Measurements from ENCODE around the gene NEU4. TPM values are rescaled to one million over a fixed set of nuclear protein-coding genes. Genes with fewer than 3 reads are reported as not detected.
"Not testable (repeated sequence)": the region's sequence is repeated elsewhere in the genome, so short reads cannot be mapped to it uniquely, and the experiment has no call there.

Gene NEU4
- polyA plus RNA-seq, 1 experiment: not detected

GRCh38 chr2:241801611-241802420 is 7.2 kb upstream of the NEU4 start:
- POLR2A ChIA-PET: interaction anchor here (0.7 kb wide), 1 partner anchor 8 kb away, joined by 8 read pairs; no protein-coding TSS in a partner anchor
- Histone ChIP-seq H3K4me3 (ENCODE audit: low read depth, low read length) (no peak overlapping the region), H3K9me3 (ENCODE audit: control insufficient read depth, insufficient read depth, low read length) (peaks cover under 1% of the 10 kb centered on the region; the same call in 1 of the 2 replicates), H3K27ac (ENCODE audit: low read depth, low read length) (no peak overlapping the region), H3K27me3 (ENCODE audit: control insufficient read depth, insufficient read depth, low read length) (peaks cover 6% of the 10 kb centered on the region)
- CTCF ChIA-PET: no interaction called here
- no peak for TF ChIP-seq CTCF (IDR thresholded peaks at IDR 0.05; ENCODE audit: low read depth, low read length)
- DNase-seq (ENCODE audit: low read depth, low spot score): no peak

GRCh38 chr2:241802421-241803318 is 6.3 kb upstream of the NEU4 start:
- Histone ChIP-seq H3K27ac (ENCODE audit: low read depth, low read length) (no peak overlapping the region), H3K9me3 (ENCODE audit: control insufficient read depth, insufficient read depth, low read length) (no peaks in the 10 kb centered on the region; the same call in 1 of the 2 replicates), H3K27me3 (ENCODE audit: control insufficient read depth, insufficient read depth, low read length) (peaks cover 4% of the 10 kb centered on the region), H3K4me3 (ENCODE audit: low read depth, low read length) (no peak overlapping the region; the same call in 1 of the 2 replicates)
- ChIA-PET POLR2A (no interaction called here), CTCF (no interaction called here)
- TF ChIP-seq CTCF (IDR thresholded peaks at IDR 0.05; ENCODE audit: low read depth, low read length): no peak
- DNase-seq (ENCODE audit: low read depth, low spot score): no peak

- Histone ChIP-seq H3K9me3 (ENCODE audit: control insufficient read depth, insufficient read depth, low read length) (no peaks in the 10 kb centered on the region; the same call in 1 of the 2 replicates), H3K27me3 (ENCODE audit: control insufficient read depth, insufficient read depth, low read length) (no peaks in the 10 kb centered on the region), H3K4me3 (ENCODE audit: low read depth, low read length) (peak overlapping the region; percentile 52), H3K27ac (ENCODE audit: low read depth, low read length) (no peak overlapping the region)
- no peak for TF ChIP-seq CTCF (IDR thresholded peaks at IDR 0.05; ENCODE audit: low read depth, low read length)
- peak; percentile 8 for DNase-seq (ENCODE audit: low read depth, low spot score)
- ChIA-PET POLR2A (interaction anchor here (1.0 kb wide), 1 partner anchor 117 kb away, joined by 4 read pairs; the partner anchor contains the start of gene DTYMK), CTCF (no interaction called here)
These were observed 5.3 kb upstream of the NEU4 start for GRCh38 chr2:241803387-241804325.

GRCh38 chr2:241804326-241805229 is 4.4 kb upstream of the NEU4 start:
- Histone ChIP-seq H3K9me3 (ENCODE audit: control insufficient read depth, insufficient read depth, low read length) (no peaks in the 10 kb centered on the region; the same call in 1 of the 2 replicates), H3K27me3 (ENCODE audit: control insufficient read depth, insufficient read depth, low read length) (no peaks in the 10 kb centered on the region), H3K4me3 (ENCODE audit: low read depth, low read length) (peak overlapping the region; percentile 52; the same call in 1 of the 2 replicates), H3K27ac (ENCODE audit: low read depth, low read length) (no peak overlapping the region)
- ChIA-PET CTCF (no interaction called here), POLR2A (interaction anchor here (1.0 kb wide), 1 partner anchor 118 kb away, joined by 4 read pairs; the partner anchor contains the start of gene DTYMK)
- no peak for DNase-seq (ENCODE audit: low read depth, low spot score)
- peak; percentile 21; the same call in 1 of the 2 replicates for TF ChIP-seq CTCF (IDR thresholded peaks at IDR 0.05; ENCODE audit: low read depth, low read length)

GRCh38 chr2:241806217-241806616 is 2.8 kb upstream of the NEU4 start:
- not testable (repeated sequence) for H3K9me3 ChIP-seq (ENCODE audit: control insufficient read depth, insufficient read depth, low read length); H3K4me3 ChIP-seq (ENCODE audit: low read depth, low read length); H3K27ac ChIP-seq (ENCODE audit: low read depth, low read length)

More at GRCh38 chr2:241806217-241806616, 2.8 kb upstream of the NEU4 start:
- H3K27me3 ChIP-seq (ENCODE audit: control insufficient read depth, insufficient read depth, low read length); DNase-seq (ENCODE audit: low read depth, low spot score); POLR2A ChIA-PET; CTCF ChIA-PET: not testable (repeated sequence)

Data from AG04450 (cell line).